Activated naive CD8-positive, alpha-beta T cell treated with anti-CD3 and anti-CD28 coated beads, Interleukin-2, amount 50 U/mL, for 24 hours (primary cell): ENCODE results near the gene CENATAC.
A peak's percentile ranks its signal among the peaks of the same experiment; 100 is the strongest.
"Not testable (repeated sequence)": the region's sequence is repeated elsewhere in the genome, so short reads cannot be mapped to it uniquely, and the experiment has no call there.

Experiments
- ATAC-seq: fragments of 150-1000 bp; cut with Tn5 transposase; one replicate; pipeline ENCODE4 v1.10.0; 2021
- DNase-seq: peaks from one replicate; pipeline ENCODE4 v3.0.0; 2021
- H3K27ac Mint-ChIP-seq: one replicate; pipeline ENCODE4 v1.8.0; 2021; ENCODE audit warnings: mild to moderate bottlenecking, mixed read lengths
- H3K27me3 Mint-ChIP-seq: one replicate; pipeline ENCODE4 v1.8.0; 2021; ENCODE audit warnings: mixed read lengths
- H3K36me3 Mint-ChIP-seq: one replicate; pipeline ENCODE4 v1.8.0; 2021; ENCODE audit warnings: low read depth, mixed read lengths
- H3K4me1 Mint-ChIP-seq: one replicate; pipeline ENCODE4 v1.8.0; 2021; ENCODE audit warnings: mixed read lengths
- H3K4me3 Mint-ChIP-seq: one replicate; pipeline ENCODE4 v1.8.0; 2021; ENCODE audit warnings: mild to moderate bottlenecking, moderate library complexity, mixed read lengths
- H3K9me3 Mint-ChIP-seq: one replicate; pipeline ENCODE4 v1.8.0; 2021; ENCODE audit warnings: mixed read lengths

CENATAC gene

GRCh38 chr11:119014209-119014924 lies 16.4 kb downstream of the CENATAC start:
- H3K27ac Mint-ChIP-seq: peak overlapping the region; percentile 99
- H3K36me3 Mint-ChIP-seq: peaks cover 64% of the 10 kb centered on the region
- H3K9me3 Mint-ChIP-seq: no peaks in the 10 kb centered on the region
- ATAC-seq (no peak), DNase-seq (no peak)
- no peaks in the 10 kb centered on the region for H3K27me3 Mint-ChIP-seq
- H3K4me3 Mint-ChIP-seq: peak overlapping the region; percentile 99
- H3K4me1 Mint-ChIP-seq: peaks cover 46% of the 10 kb centered on the region

GRCh38 chr11:119015054-119015611 lies 17.2 kb downstream of the CENATAC start:
- DNase-seq: no peak
- H3K9me3 Mint-ChIP-seq: no peaks in the 10 kb centered on the region
- peaks cover 70% of the 10 kb centered on the region for H3K36me3 Mint-ChIP-seq
- ATAC-seq: no peak
- peak overlapping the region; percentile 99 for H3K27ac Mint-ChIP-seq
- H3K27me3 Mint-ChIP-seq: no peaks in the 10 kb centered on the region
- H3K4me3 Mint-ChIP-seq: peak overlapping the region; percentile 99
- H3K4me1 Mint-ChIP-seq: peaks cover 52% of the 10 kb centered on the region

DNA sequence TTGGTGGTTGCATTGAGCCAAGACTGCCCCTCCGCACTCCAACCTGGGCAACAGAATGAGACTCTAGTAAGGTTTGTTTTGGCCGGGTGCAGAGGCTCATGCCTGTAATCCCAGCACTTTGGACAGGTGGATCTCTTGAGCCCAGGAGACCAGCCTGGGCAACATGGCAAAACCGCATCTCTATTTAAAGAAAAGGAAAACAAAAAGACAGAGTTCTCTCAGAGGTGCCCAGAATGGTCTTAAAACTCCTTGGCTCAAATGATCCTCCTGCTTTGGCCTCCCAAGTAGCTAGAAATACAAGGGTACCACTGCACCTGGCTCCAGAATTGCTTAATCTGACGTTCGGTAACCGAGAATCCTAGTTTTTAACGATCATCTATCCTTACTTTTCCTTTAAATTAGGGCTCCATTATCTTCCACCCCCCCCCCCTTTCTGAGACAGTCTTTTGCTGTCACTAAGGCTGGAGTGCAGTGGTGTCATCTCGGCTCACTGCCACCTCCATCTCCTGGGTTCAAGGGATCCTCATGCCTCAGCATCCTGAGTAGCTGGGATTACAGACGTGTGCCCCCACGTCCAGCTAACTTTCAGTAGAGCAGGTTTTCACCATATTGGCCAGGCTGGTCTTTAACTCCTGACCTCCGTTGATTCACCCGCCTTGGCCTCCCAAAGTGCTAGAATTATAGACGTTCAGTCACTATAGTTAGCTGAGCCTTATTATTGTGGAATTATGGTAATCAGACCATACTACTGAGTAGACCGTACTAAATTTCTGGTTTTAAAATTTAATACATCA lies 18.5 kb downstream of the CENATAC start:
- Mint-ChIP-seq H3K36me3 (peaks cover 70% of the 10 kb centered on the region), H3K4me1 (peaks cover 59% of the 10 kb centered on the region), H3K27ac (peak overlapping the region; percentile 99), H3K27me3 (no peaks in the 10 kb centered on the region), H3K9me3 (no peaks in the 10 kb centered on the region), H3K4me3 (peak overlapping the region; percentile 99)
- ATAC-seq: no peak
- DNase-seq: no peak

- Mint-ChIP-seq H3K4me1 (peaks cover 68% of the 10 kb centered on the region), H3K4me3 (peak overlapping the region; percentile 99), H3K36me3 (peaks cover 77% of the 10 kb centered on the region), H3K27ac (peak overlapping the region; percentile 99)
- H3K27me3 Mint-ChIP-seq, H3K9me3 Mint-ChIP-seq, ATAC-seq, DNase-seq: not testable (repeated sequence)
Observed at GRCh38 chr11:119017377-119017776, 19.4 kb downstream of the CENATAC start.

DNA sequence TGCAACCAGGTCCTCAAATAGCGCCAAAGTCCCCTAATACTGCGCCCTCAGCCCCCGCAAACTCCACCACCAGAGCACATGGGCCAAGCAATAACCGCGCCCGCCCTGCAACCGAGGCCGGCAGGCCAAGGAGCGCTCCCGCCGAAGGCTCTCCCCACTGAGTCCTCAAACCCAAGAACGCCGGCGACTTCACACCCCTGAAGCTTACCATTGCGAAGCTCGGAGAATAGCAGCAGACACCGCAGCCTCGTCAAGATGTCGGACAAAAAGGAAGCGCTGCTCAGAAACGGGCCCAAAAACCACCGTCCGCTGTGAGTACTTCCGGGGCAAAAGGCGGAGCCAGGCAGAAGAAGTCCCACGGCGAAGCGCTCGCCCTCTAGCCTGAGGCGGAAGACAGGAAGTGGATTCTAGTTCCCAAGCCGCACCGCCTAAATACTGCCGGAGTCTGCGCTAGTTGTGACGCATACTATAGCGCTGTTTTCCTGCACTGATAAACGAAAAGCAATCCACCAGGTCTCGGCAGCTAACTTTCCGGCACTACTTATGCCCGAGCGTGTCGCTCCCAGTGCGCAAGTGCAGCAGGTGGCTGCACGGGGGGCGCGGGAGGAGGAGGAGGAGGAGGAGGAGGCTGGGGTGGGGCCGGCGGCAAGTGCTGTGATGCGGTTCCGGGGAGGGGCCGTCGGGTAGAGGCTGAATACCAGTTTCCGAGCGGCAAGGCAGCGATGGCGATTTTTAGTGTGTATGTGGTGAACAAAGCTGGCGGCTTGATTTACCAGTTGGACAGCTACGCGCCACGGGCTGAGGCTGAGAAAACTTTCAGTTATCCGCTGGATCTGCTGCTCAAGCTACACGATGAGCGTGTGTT lies 20.4 kb downstream of the CENATAC start, which contains the start of the genes RPS25 and TRAPPC4:
RPS25 (minus strand) TSS at position 270 of the 865 bp plus-strand sequence; CDS start at position 211, 59 bp downstream.
TRAPPC4 (plus strand) TSS at position 693 of the 865 bp plus-strand sequence; CDS start at position 723, 30 bp downstream.
- DNase-seq: peak; percentile 94
- no peaks in the 10 kb centered on the region for H3K27me3 Mint-ChIP-seq
- no peaks in the 10 kb centered on the region for H3K9me3 Mint-ChIP-seq
- H3K36me3 Mint-ChIP-seq: peaks cover 75% of the 10 kb centered on the region
- H3K4me1 Mint-ChIP-seq: peaks cover 70% of the 10 kb centered on the region
- peak within 1 kb of the TSS; percentile 99 for H3K27ac Mint-ChIP-seq
- peak within 1 kb of the TSS; percentile 99 for H3K4me3 Mint-ChIP-seq
- ATAC-seq: peak; percentile 91

GRCh38 chr11:119019996-119020395 lies 22.1 kb downstream of the CENATAC start:
- Mint-ChIP-seq H3K27ac (peak overlapping the region; percentile 99), H3K27me3 (no peaks in the 10 kb centered on the region), H3K4me3 (peak overlapping the region; percentile 99), H3K36me3 (peaks cover 71% of the 10 kb centered on the region), H3K4me1 (peaks cover 72% of the 10 kb centered on the region), H3K9me3 (no peaks in the 10 kb centered on the region)
- ATAC-seq (no peak), DNase-seq (no peak)

GRCh38 chr11:119021631-119022030 lies 23.7 kb downstream of the CENATAC start:
- H3K36me3 Mint-ChIP-seq: peaks cover 59% of the 10 kb centered on the region
- H3K9me3 Mint-ChIP-seq: no peaks in the 10 kb centered on the region
- DNase-seq (no peak), ATAC-seq (no peak)
- H3K27me3 Mint-ChIP-seq: no peaks in the 10 kb centered on the region
- H3K4me3 Mint-ChIP-seq: peak overlapping the region; percentile 99
- peaks cover 57% of the 10 kb centered on the region for H3K4me1 Mint-ChIP-seq
- H3K27ac Mint-ChIP-seq: peak overlapping the region; percentile 54

DNA sequence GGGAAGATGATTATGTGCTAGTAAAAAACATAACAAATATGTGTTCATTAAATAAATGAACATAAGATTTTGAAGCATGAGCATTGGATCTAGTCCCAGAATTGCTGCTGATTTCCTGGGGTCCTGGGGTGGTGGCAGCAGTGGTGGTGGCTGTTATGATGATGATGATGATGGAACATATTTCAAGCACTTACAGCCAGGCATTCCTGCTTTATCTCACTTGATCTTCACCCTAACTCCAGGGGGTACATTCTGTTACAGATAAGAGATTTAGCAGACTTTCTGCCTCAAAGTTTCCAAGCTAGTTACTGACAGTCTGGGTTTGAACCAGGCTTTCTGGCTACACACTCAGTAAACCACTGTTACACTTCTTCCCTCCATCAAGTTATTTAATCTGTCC lies 25.8 kb downstream of the CENATAC start:
- ATAC-seq (no peak), DNase-seq (no peak)
- Mint-ChIP-seq H3K27me3 (no peaks in the 10 kb centered on the region), H3K36me3 (peaks cover 43% of the 10 kb centered on the region), H3K27ac (peak overlapping the region; percentile 77), H3K4me3 (no peak overlapping the region), H3K9me3 (no peaks in the 10 kb centered on the region), H3K4me1 (peaks cover 48% of the 10 kb centered on the region)

DNA sequence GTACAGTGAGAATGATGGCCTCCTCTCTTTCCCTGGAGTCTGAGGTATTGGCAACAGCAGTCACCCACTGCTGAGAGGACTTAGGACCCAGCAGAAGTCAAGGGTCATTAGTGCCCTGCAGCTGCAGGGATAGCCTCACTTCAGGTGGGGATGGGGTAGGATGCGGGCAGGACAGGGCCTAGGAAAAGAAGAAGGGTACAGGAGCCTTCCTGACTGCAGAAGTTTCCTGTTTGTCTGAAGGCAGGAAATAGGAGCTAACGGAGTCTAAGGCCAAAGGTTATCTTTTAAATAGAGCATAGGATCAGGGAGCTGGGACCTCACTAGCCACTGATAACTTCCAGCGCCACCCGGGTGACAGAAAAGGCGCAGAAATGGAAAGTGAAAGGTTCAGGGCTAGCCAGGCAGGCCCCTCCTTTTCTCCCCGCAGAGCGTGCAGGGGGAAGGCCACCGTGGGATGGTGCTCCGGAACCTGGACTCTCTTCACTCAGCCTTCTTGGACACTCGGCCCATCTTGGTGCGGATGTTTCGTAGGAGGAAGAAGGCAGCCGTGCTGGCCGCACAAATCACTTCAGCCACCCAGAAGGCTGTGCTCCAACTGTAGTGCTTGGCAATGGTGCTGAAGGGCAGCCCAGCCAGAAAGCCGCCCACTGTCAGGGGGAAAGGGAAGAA lies 26.6 kb downstream of the CENATAC start:
- Mint-ChIP-seq H3K27ac (peak overlapping the region; percentile 77), H3K4me3 (no peak overlapping the region), H3K9me3 (no peaks in the 10 kb centered on the region), H3K4me1 (peaks cover 54% of the 10 kb centered on the region), H3K36me3 (peaks cover 45% of the 10 kb centered on the region), H3K27me3 (no peaks in the 10 kb centered on the region)
- ATAC-seq: no peak
- DNase-seq: no peak

- H3K9me3 Mint-ChIP-seq: no peaks in the 10 kb centered on the region
- no peaks in the 10 kb centered on the region for H3K27me3 Mint-ChIP-seq
- DNase-seq (no peak), ATAC-seq (no peak)
- peaks cover 43% of the 10 kb centered on the region for H3K36me3 Mint-ChIP-seq
- H3K27ac Mint-ChIP-seq: no peak overlapping the region
- H3K4me3 Mint-ChIP-seq: no peak overlapping the region
- peaks cover 54% of the 10 kb centered on the region for H3K4me1 Mint-ChIP-seq
Observed at GRCh38 chr11:119025099-119025473, 27.1 kb downstream of the CENATAC start.

- Mint-ChIP-seq H3K4me3 (no peak overlapping the region), H3K27me3 (no peaks in the 10 kb centered on the region), H3K36me3 (peaks cover 40% of the 10 kb centered on the region), H3K27ac (no peak overlapping the region), H3K9me3 (no peaks in the 10 kb centered on the region), H3K4me1 (peaks cover 50% of the 10 kb centered on the region)
- no peak for ATAC-seq
- no peak for DNase-seq
Observed at GRCh38 chr11:119025541-119025940, 27.6 kb downstream of the CENATAC start.

GRCh38 chr11:119025978-119026766 lies 28.2 kb downstream of the CENATAC start:
- H3K4me3 Mint-ChIP-seq: no peak overlapping the region
- no peak for ATAC-seq
- H3K4me1 Mint-ChIP-seq: peaks cover 47% of the 10 kb centered on the region
- H3K9me3 Mint-ChIP-seq: no peaks in the 10 kb centered on the region
- DNase-seq: no peak
- H3K36me3 Mint-ChIP-seq: peaks cover 38% of the 10 kb centered on the region
- no peaks in the 10 kb centered on the region for H3K27me3 Mint-ChIP-seq
- H3K27ac Mint-ChIP-seq: no peak overlapping the region

DNA sequence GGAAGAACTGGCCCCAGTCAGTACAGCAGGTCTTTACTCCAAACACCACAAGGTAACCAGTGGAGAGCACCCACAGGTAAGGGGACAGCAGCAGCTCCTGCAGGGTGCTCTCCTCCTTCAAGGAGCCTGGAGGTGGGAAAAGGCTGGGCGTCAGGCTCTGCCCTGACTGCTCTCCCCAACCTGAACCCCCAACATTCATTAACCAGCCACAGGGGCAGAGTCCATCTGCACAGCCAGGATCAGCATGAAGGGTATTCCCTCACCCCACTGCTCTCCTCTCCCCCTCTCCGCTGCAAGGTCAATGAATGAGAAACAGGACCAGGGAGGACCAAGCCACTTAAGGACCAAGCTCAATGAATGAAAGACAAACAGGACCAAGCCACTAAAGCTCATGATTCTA lies 29.0 kb downstream of the CENATAC start:
- Mint-ChIP-seq H3K9me3 (no peaks in the 10 kb centered on the region), H3K4me1 (peaks cover 39% of the 10 kb centered on the region), H3K4me3 (no peak overlapping the region), H3K36me3 (peaks cover 31% of the 10 kb centered on the region), H3K27me3 (no peaks in the 10 kb centered on the region), H3K27ac (no peak overlapping the region)
- no peak for DNase-seq
- no peak for ATAC-seq
